ENCODE results near the gene TGFB2. TPM values are rescaled to one million over a fixed set of nuclear protein-coding genes. Genes with fewer than 3 reads are reported as not detected.

The TGFB2 gene
- total and polyA plus RNA-seq, 4 donors: 0.21 to 0.75 (median 0.41) TPM

GRCh38 chr1:218365226-218365999 lies 20.3 kb downstream of the TGFB2 start:
- H3K27ac ChIP-seq (ENCODE audit: low read depth in 1 of 2, low read length in 2 of 2): no peak overlapping the region
- H3K9ac ChIP-seq (ENCODE audit: low read depth in 1 of 2, low read length in 2 of 2): no peak overlapping the region
- H3K9me3 ChIP-seq (ENCODE audit: control insufficient read depth in 4 of 4, low read length in 3 of 4): no peaks in the 10 kb centered on the region
- DNase-seq (ENCODE audit: low spot score): no peak
- peaks cover 0 to 2% (median under 1%) of the 10 kb centered on the region in 4 donors for H3K4me1 ChIP-seq (ENCODE audit: control insufficient read depth in 4 of 4, insufficient read depth in 4 of 4, low read length in 3 of 4)
- H3K36me3 ChIP-seq (ENCODE audit: control insufficient read depth in 4 of 4, insufficient read depth in 3 of 4, low read depth in 1 of 4, low read length in 3 of 4): no peaks in the 10 kb centered on the region
- TF ChIP-seq YY1 (IDR thresholded peaks at IDR 0.05): no peak
- TF ChIP-seq NR2F2 (IDR thresholded peaks at IDR 0.05): no peak
- no peak for TF ChIP-seq TAF1 (conservative IDR thresholded peaks at IDR 0.05)
- TF ChIP-seq HNF4G (IDR thresholded peaks at IDR 0.05): no peak
- no peak for TF ChIP-seq FOXA1 (IDR thresholded peaks at IDR 0.05)
- no peak for TF ChIP-seq MAX (IDR thresholded peaks at IDR 0.05)
- no peak for TF ChIP-seq SP1 (IDR thresholded peaks at IDR 0.05)
- no peak for TF ChIP-seq RXRA (IDR thresholded peaks at IDR 0.05)
- TF ChIP-seq ZBTB33 (IDR thresholded peaks at IDR 0.05): no peak
- TF ChIP-seq ATF3 (IDR thresholded peaks at IDR 0.05): no peak
- TF ChIP-seq REST (IDR thresholded peaks at IDR 0.05): no peak
- TF ChIP-seq RAD21 (IDR thresholded peaks at IDR 0.05): no peak
- no peaks in the 10 kb centered on the region for H3K27me3 ChIP-seq (ENCODE audit: control insufficient read depth in 4 of 4, insufficient read depth in 4 of 4, low read length in 3 of 4)
- H3K4me3 ChIP-seq (ENCODE audit: low read depth in 1 of 3, low read length in 3 of 3): no peak overlapping the region
- WGBS: 90% methylated on average over 15 of the region's 15 CpGs

- H3K36me3 ChIP-seq (ENCODE audit: control insufficient read depth in 4 of 4, insufficient read depth in 3 of 4, low read depth in 1 of 4, low read length in 3 of 4): no peaks in the 10 kb centered on the region
- DNase-seq (ENCODE audit: low spot score): no peak
- no peaks in the 10 kb centered on the region for H3K27me3 ChIP-seq (ENCODE audit: control insufficient read depth in 4 of 4, insufficient read depth in 4 of 4, low read length in 3 of 4)
- H3K4me1 ChIP-seq (ENCODE audit: control insufficient read depth in 4 of 4, insufficient read depth in 4 of 4, low read length in 3 of 4): peaks cover 0 to 2% (median under 1%) of the 10 kb centered on the region in 4 donors
- WGBS: 81% methylated on average over 5 of the region's 5 CpGs
- H3K4me3 ChIP-seq (ENCODE audit: low read depth in 1 of 3, low read length in 3 of 3): no peak overlapping the region
- H3K9ac ChIP-seq (ENCODE audit: low read depth in 1 of 2, low read length in 2 of 2): no peak overlapping the region
- H3K27ac ChIP-seq (ENCODE audit: low read depth in 1 of 2, low read length in 2 of 2): no peak overlapping the region
- no peaks in the 10 kb centered on the region for H3K9me3 ChIP-seq (ENCODE audit: control insufficient read depth in 4 of 4, low read length in 3 of 4)
- TF ChIP-seq RAD21 (IDR thresholded peaks at IDR 0.05): no peak
- TF ChIP-seq ZBTB33 (IDR thresholded peaks at IDR 0.05): no peak
- TF ChIP-seq ATF3 (IDR thresholded peaks at IDR 0.05): no peak
- no peak for TF ChIP-seq REST (IDR thresholded peaks at IDR 0.05)
- no peak for TF ChIP-seq YY1 (IDR thresholded peaks at IDR 0.05)
- no peak for TF ChIP-seq CTCF (IDR thresholded peaks at IDR 0.05; ENCODE audit: low read depth, low read length, missing input control)
- no peak for TF ChIP-seq JUND (IDR thresholded peaks at IDR 0.05)
- TF ChIP-seq RXRA (IDR thresholded peaks at IDR 0.05): no peak
- TF ChIP-seq HNF4A (conservative IDR thresholded peaks at IDR 0.05): no peak
- TF ChIP-seq TAF1 (conservative IDR thresholded peaks at IDR 0.05): no peak
Measured at GRCh38 chr1:218366322-218367052, 21.4 kb downstream of the TGFB2 start.

All from liver (tissue), 9 donors.